GM23248 (cell line): Measurements from ENCODE around the gene CEP192. TPM values are rescaled to one million over a fixed set of nuclear protein-coding genes. Genes with fewer than 3 reads are reported as not detected.
"Not testable (repeated sequence)": the region's sequence is repeated elsewhere in the genome, so short reads cannot be mapped to it uniquely, and the experiment has no call there.

Source experiments
- DNase-seq: peaks from one replicate; pipeline ENCODE4 v3.0.0-alpha.2; 2015
- H2AFZ ChIP-seq: fragments of 200-600 bp; sonication (generic); 2 replicates; pipeline ENCODE4 v1.6.1; 2016; ENCODE audit warnings: antibody characterized with exemption
- H3F3A ChIP-seq: fragments of 200-600 bp; sonication (generic); 2 replicates; pipeline ENCODE4 v1.6.1; 2016; ENCODE audit warnings: mild to moderate bottlenecking, antibody characterized with exemption, mixed run types; ENCODE audit not compliant: insufficient read depth
- H3K27ac ChIP-seq: fragments of 200-600 bp; sonication (generic); 2 replicates; pipeline ENCODE4 v1.5.1; 2016; ENCODE audit warnings: mild to moderate bottlenecking
- H3K27me3 ChIP-seq: fragments of 200-600 bp; sonication (generic); replicated peaks from 2 replicates; pipeline ENCODE4 v1.6.1; 2016; ENCODE audit warnings: mild to moderate bottlenecking; ENCODE audit not compliant: insufficient read depth
- H3K36me3 ChIP-seq: fragments of 200-600 bp; sonication (generic); 2 replicates; pipeline ENCODE4 v1.6.1; 2016; ENCODE audit warnings: low read depth, mild to moderate bottlenecking
- H3K4me1 ChIP-seq: fragments of 200-600 bp; sonication (generic); 2 replicates; pipeline ENCODE4 v1.6.1; 2016; ENCODE audit warnings: mild to moderate bottlenecking; ENCODE audit not compliant: insufficient read depth
- H3K4me2 ChIP-seq: fragments of 200-600 bp; sonication (generic); one replicate; pipeline ENCODE4 v1.6.1; 2016; ENCODE audit warnings: mild to moderate bottlenecking; ENCODE audit not compliant: unreplicated experiment
- H3K4me3 ChIP-seq: fragments of 200-600 bp; sonication (generic); 2 replicates; pipeline ENCODE4 v1.5.1; 2016; ENCODE audit warnings: mild to moderate bottlenecking
- H3K79me2 ChIP-seq: fragments of 200-600 bp; sonication (generic); 2 replicates; pipeline ENCODE4 v1.6.1; 2016; ENCODE audit warnings: mild to moderate bottlenecking; ENCODE audit not compliant: insufficient read depth
- H3K9ac ChIP-seq: fragments of 200-600 bp; sonication (generic); 2 replicates; pipeline ENCODE4 v1.6.1; 2016; ENCODE audit warnings: mild to moderate bottlenecking
- H3K9me2 ChIP-seq: fragments of 200-600 bp; sonication (generic); 2 replicates; pipeline ENCODE4 v1.6.1; 2016; ENCODE audit warnings: mixed run types, mild to moderate bottlenecking, moderate library complexity; ENCODE audit not compliant: insufficient read depth
- H3K9me3 ChIP-seq: fragments of 200-600 bp; sonication (generic); one replicate; pipeline ENCODE4 v1.6.1; 2017; ENCODE audit warnings: low read depth
- H4K20me1 ChIP-seq: fragments of 200-600 bp; sonication (generic); 2 replicates; pipeline ENCODE4 v1.6.0; 2016; ENCODE audit not compliant: insufficient read depth
- EZH2 ChIP-seq: fragments of 200-600 bp; sonication (generic); IDR thresholded peaks from 2 replicates; pipeline ENCODE4 v1.6.1; 2018; ENCODE audit warnings: antibody characterized with exemption, mild to moderate bottlenecking; ENCODE audit not compliant: insufficient read depth, poor library complexity, severe bottlenecking
- EZH2phosphoT487 ChIP-seq: fragments of 200-600 bp; sonication (generic); IDR thresholded peaks from 2 replicates; pipeline ENCODE4 v1.6.1; 2018; ENCODE audit warnings: antibody characterized with exemption, moderate library complexity, mild to moderate bottlenecking, low read depth; ENCODE audit not compliant: insufficient read depth
- WGBS, 2 experiments: methylation state at CpG; one replicate each; pipeline ENCODE4 v1.1.6; 2015 to 2017; ENCODE audit warnings: low lambda C conversion rate in 2 of 2, low coverage in 1 of 2; ENCODE audit errors: missing lambda C conversion rate in 2 of 2; 5-methylcytosine and 5-hydroxymethylcytosine counted together
- in situ Hi-C: fragments of 300-500 bp; cut with MboI; formaldehyde crosslinking; loops from 2 replicates; pipeline ENCODE4 v1.15.0; 2020
- polyA plus RNA-seq: library from polyadenylated mRNA; unstranded; fragments of >200 nt; fragmentation: Nextera tagmentation; extraction: Ambion mirVana; gene quantifications from 2 replicates; pipeline ENCODE4 v1.2.1, GENCODE V29; 2016
- total RNA-seq: library from RNA; depleted of rRNA; stranded (reverse); fragments of >200 nt; shearing (Covaris generic); gene quantifications from 2 replicates; pipeline ENCODE4 v1.2.3, GENCODE V29; 2014

The CEP192 gene
- total and polyA plus RNA-seq, 2 experiments from 2014 or later = 7.4 to 21.5 TPM

DNA sequence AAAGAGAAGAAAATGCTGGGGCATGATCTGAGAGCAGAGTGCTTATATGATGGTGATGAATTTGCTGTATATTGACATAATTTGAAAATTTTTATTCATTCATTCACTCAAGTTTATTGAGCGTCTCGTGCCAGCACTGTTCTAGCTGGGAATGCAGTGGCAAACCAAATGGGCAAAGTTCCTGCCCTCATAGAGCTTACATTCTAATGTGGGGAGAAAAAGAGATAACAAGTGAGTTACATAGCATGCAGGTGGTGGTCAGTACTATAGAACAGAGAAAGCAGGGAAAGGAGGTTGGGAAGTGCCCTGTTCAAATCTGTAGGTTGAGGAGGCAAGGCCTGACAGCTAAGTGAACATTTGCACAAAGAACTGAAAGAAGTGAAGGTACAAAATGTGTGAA lies 4.3 kb downstream of the CEP192 start:
- Histone ChIP-seq H3K27ac (no peak overlapping the region), H4K20me1 (no peaks in the 10 kb centered on the region), H3K4me3 (no peak overlapping the region), H3F3A (peaks cover 20% of the 10 kb centered on the region), H3K4me1 (peaks cover 12% of the 10 kb centered on the region), H3K9me3 (no peaks in the 10 kb centered on the region), H2AFZ (no peak overlapping the region), H3K9ac (no peak overlapping the region), H3K79me2 (peaks cover 89% of the 10 kb centered on the region), H3K9me2 (no peaks in the 10 kb centered on the region), H3K36me3 (no peaks in the 10 kb centered on the region), H3K4me2 (no peak overlapping the region), H3K27me3 (no peaks in the 10 kb centered on the region)
- no peak for TF ChIP-seq EZH2
- TF ChIP-seq EZH2phosphoT487 = no peak
- in situ Hi-C loops = no loop called here
- WGBS, 2 experiments = 99 to 100% methylated on average over 2 of the region's 2 CpGs
- DNase-seq = no peak

DNA sequence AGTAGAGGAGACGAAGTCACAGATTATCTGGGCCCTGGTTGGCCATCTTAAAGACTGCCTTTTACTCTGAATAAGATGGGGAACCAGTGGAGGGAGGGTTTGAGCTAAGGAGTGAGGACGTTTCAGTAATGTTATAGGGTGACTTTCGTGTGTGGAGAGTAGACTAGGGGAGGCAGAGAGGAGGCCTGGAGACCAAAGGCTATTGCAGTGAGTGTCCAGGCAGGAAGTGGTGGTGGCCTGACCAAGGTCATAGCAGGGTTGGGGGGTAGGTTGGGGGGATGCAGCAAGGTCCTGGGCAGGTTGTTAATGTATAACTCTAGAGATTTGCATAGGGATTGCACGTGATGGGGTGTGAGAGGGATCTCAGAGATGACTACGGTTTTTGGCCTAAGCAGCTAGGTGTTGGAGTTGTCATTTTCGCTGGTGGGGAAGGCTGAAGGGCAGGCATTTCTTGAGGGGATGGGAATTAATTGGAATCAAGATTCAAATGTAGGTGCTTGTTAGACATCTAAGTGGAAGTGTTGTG lies 4.9 kb downstream of the CEP192 start:
- no peak for DNase-seq
- 97 to 98% methylated on average over 6 of the region's 6 CpGs for WGBS, 2 experiments
- Histone ChIP-seq H3K36me3 (no peaks in the 10 kb centered on the region), H2AFZ (no peak overlapping the region), H3K9me3 (no peaks in the 10 kb centered on the region), H3K4me1 (peaks cover 12% of the 10 kb centered on the region), H3K4me2 (no peak overlapping the region), H3K9me2 (no peaks in the 10 kb centered on the region), H4K20me1 (no peaks in the 10 kb centered on the region), H3K4me3 (no peak overlapping the region), H3K27me3 (no peaks in the 10 kb centered on the region), H3K27ac (no peak overlapping the region), H3F3A (peaks cover 16% of the 10 kb centered on the region), H3K9ac (no peak overlapping the region), H3K79me2 (peaks cover 95% of the 10 kb centered on the region)
- in situ Hi-C loops = no loop called here
- TF ChIP-seq EZH2 = no peak
- no peak for TF ChIP-seq EZH2phosphoT487

DNA sequence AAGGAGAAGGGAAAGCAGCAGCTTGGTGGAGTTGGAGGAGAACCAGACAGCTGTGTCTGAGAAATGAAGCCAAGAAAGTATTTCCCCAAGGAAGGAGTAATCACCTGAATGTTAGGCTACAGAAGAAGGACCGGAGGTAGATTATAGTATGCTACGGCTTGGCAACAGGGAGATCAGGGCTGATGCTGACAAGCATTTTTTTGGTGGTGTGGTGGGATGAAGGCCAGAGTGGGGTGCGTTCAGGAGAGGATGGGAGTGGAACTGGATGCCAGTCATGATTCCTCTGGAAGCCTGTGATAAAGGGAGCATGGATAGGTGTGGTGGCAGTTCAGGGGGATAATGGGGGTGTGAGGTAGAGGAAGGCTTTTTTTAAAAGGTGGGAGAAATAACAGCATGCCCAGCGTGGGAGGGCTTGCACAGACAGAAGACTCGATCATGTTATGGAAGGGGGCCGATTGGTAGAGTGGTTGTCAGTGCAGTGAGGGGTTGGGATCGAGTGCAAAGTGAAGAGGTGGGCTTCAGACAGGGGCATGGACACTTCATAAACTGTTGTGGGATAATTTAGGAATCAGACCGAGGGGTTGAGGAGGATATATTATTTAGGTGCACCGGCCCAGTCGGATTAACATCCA lies 5.6 kb downstream of the CEP192 start:
- Histone ChIP-seq H3K9ac (no peak overlapping the region), H3K27ac (no peak overlapping the region), H3K4me3 (no peak overlapping the region), H3K9me3 (no peaks in the 10 kb centered on the region), H3K36me3 (no peaks in the 10 kb centered on the region), H3K79me2 (peaks cover 99% of the 10 kb centered on the region), H4K20me1 (no peaks in the 10 kb centered on the region), H3K9me2 (no peaks in the 10 kb centered on the region), H2AFZ (no peak overlapping the region), H3F3A (peaks cover 13% of the 10 kb centered on the region), H3K27me3 (no peaks in the 10 kb centered on the region), H3K4me1 (peaks cover 12% of the 10 kb centered on the region), H3K4me2 (no peak overlapping the region)
- no peak for DNase-seq
- 82 to 84% methylated on average over 10 of the region's 10 CpGs for WGBS, 2 experiments
- TF ChIP-seq EZH2 (no peak), EZH2phosphoT487 (no peak)
- in situ Hi-C loops = no loop called here

DNA sequence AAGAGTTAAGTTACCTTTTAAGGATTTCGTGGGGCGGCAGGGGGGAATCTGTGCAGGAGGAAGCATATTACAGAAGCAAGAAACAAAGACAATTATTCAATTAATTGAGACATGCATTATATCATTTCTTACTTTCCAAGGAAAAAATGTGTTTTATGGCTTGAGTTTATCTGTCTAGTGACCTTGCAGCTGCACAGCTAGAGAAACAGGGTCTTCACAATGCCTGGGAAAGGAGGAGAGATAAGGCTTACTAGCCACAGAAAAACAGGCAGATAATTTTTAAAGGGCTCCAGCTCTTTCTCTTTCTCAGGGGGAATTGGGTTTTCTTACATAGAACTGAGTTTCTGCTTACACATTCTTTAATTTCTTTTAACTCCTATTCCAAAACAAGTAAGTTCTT lies 6.2 kb downstream of the CEP192 start:
- H3K4me1 ChIP-seq, H3K9ac ChIP-seq, H3F3A ChIP-seq, H3K4me3 ChIP-seq, H3K4me2 ChIP-seq, DNase-seq, H3K27ac ChIP-seq, H3K27me3 ChIP-seq, in situ Hi-C loops, H4K20me1 ChIP-seq, H3K9me2 ChIP-seq, H3K36me3 ChIP-seq, H2AFZ ChIP-seq, H3K9me3 ChIP-seq: not testable (repeated sequence)
- WGBS, 2 experiments = 80 to 92% methylated on average over 2 of the region's 2 CpGs
- peaks cover 95% of the 10 kb centered on the region for H3K79me2 ChIP-seq
